PC-3 (cell line): ENCODE measurements around the gene DCHS2. TPM values are rescaled to one million over a fixed set of nuclear protein-coding genes. Genes with fewer than 3 reads are reported as not detected.

Experiments used
- ATAC-seq: fragments of 200-7000 bp; cut with Tn5 transposase; 2 replicates; pipeline ENCODE4 v1.9.1; 2020; ENCODE audit warnings: mild to moderate bottlenecking, moderate library complexity
- BruUV-seq: library from RNA; stranded (reverse); fragments of 400-500 nt; replicated peaks from 2 replicates; lab custom pipeline; 2021; lab: Mats Ljungman, UMichigan
- CTCF ChIA-PET: fragments of 300-600 bp; sonication (Branson Sonifier 250); formaldehyde crosslinking; loops from one replicate; lab custom pipeline; 2022; ENCODE audit warnings: antibody characterized with exemption; lab: Charles Lee
- POLR2A ChIA-PET: fragments of 300-600 bp; sonication (Branson Sonifier 250); formaldehyde crosslinking; loops from one replicate; lab custom pipeline; 2022; ENCODE audit warnings: antibody characterized with exemption; ENCODE audit not compliant: unreplicated experiment; lab: Charles Lee
- DNase-seq: peaks from one replicate; pipeline ENCODE4 v3.0.0-alpha.2; 2015
- H2AFZ ChIP-seq: fragments of 300-600 bp; sonication (generic); 2 replicates; pipeline ENCODE4 v1.6.0; 2016; ENCODE audit warnings: antibody characterized with exemption, low read length
- H3F3A ChIP-seq: fragments of 300-600 bp; sonication (generic); one replicate; pipeline ENCODE4 v1.6.0; 2017; ENCODE audit warnings: antibody characterized with exemption, low read length, control low read depth, mild to moderate bottlenecking; ENCODE audit not compliant: unreplicated experiment
- H3K27ac ChIP-seq: fragments of 300-600 bp; sonication (generic); 2 replicates; pipeline ENCODE4 v1.5.1; 2016; ENCODE audit warnings: mild to moderate bottlenecking, low read length
- H3K27me3 ChIP-seq: fragments of 300-600 bp; sonication (generic); 2 replicates; pipeline ENCODE4 v1.6.1; 2016; ENCODE audit warnings: low read length, mixed read lengths
- H3K36me3 ChIP-seq: fragments of 300-600 bp; sonication (generic); 2 replicates; pipeline ENCODE4 v1.6.1; 2016; ENCODE audit warnings: low read depth, mixed run types, low read length, mixed read lengths
- H3K4me1 ChIP-seq: fragments of 300-600 bp; sonication (generic); 2 replicates; pipeline ENCODE4 v1.5.1; 2016; ENCODE audit warnings: low read length; ENCODE audit not compliant: insufficient read depth
- H3K4me2 ChIP-seq: fragments of 300-600 bp; sonication (generic); 2 replicates; pipeline ENCODE4 v1.6.0; 2016; ENCODE audit warnings: low read length
- H3K4me3 ChIP-seq: fragments of 300-600 bp; sonication (generic); 2 replicates; pipeline ENCODE4 v1.5.1; 2016; ENCODE audit warnings: mild to moderate bottlenecking, low read length, mixed read lengths
- H3K79me2 ChIP-seq: fragments of 300-600 bp; sonication (generic); 2 replicates; pipeline ENCODE4 v1.6.1; 2017; ENCODE audit warnings: low read length, mixed read lengths
- H3K9ac ChIP-seq: fragments of 300-600 bp; sonication (generic); 2 replicates; pipeline ENCODE4 v1.6.0; 2016; ENCODE audit warnings: mild to moderate bottlenecking, low read length
- H3K9me2 ChIP-seq: fragments of 300-600 bp; sonication (generic); replicated peaks from 2 replicates; pipeline ENCODE4 v1.6.1; 2016; ENCODE audit warnings: mixed run types, low read length, mixed read lengths
- H3K9me3 ChIP-seq: fragments of 300-600 bp; sonication (generic); 2 replicates; pipeline ENCODE4 v1.6.1; 2016; ENCODE audit warnings: low read length, mixed read lengths
- H4K20me1 ChIP-seq: fragments of 300-600 bp; sonication (generic); 2 replicates; pipeline ENCODE4 v1.6.1; 2016; ENCODE audit warnings: low read length, mixed read lengths
- CTCF ChIP-seq: fragments of 300-600 bp; sonication (generic); conservative IDR thresholded peaks from 2 replicates; pipeline ENCODE4 v1.5.1; 2017; ENCODE audit warnings: antibody characterized with exemption, low read depth, mild to moderate bottlenecking, low read length
- EZH2 ChIP-seq: fragments of 300-600 bp; sonication (generic); IDR thresholded peaks from one replicate; pipeline ENCODE4 v1.6.1; 2017; ENCODE audit warnings: antibody characterized with exemption, mild to moderate bottlenecking, low read length; ENCODE audit not compliant: unreplicated experiment
- EZH2phosphoT487 ChIP-seq: fragments of 300-600 bp; sonication (generic); IDR thresholded peaks from 2 replicates; pipeline ENCODE4 v1.6.1; 2018; ENCODE audit warnings: mild to moderate bottlenecking, antibody characterized with exemption, low read length, borderline replicate concordance
- intact Hi-C: fragments of 100-400 bp; cut with micrococcal nuclease; formaldehyde crosslinking; loops from 2 replicates; pipeline ENCODE4 v1.9.0; 2023
- total RNA-seq: library from RNA; depleted of rRNA; stranded (reverse); fragments of >200 nt; gene quantifications from 2 replicates; pipeline ENCODE4 v1.2.3, GENCODE V29; 2014

Gene DCHS2
- total RNA-seq, 1 experiment from 2014 or later, result 0.22 TPM

GRCh38 chr4:154454710-154455109 lies 36.9 kb downstream of the DCHS2 start:
- no peak for DNase-seq
- Histone ChIP-seq H3K79me2 (no peaks in the 10 kb centered on the region), H3K36me3 (no peaks in the 10 kb centered on the region), H3K4me3 (no peak overlapping the region), H4K20me1 (no peaks in the 10 kb centered on the region), H3K9ac (no peak overlapping the region), H3F3A (no peaks in the 10 kb centered on the region), H3K4me1 (no peaks in the 10 kb centered on the region), H2AFZ (no peak overlapping the region), H3K27ac (no peak overlapping the region), H3K4me2 (no peak overlapping the region), H3K27me3 (0 out of 2 replicates have a peak, but pooled peaks cover 2% of the 10 kb centered on the region), H3K9me3 (no peaks in the 10 kb centered on the region), H3K9me2 (no peaks in the 10 kb centered on the region)
- BruUV-seq, result no TSS peak
- TF ChIP-seq EZH2 (no peak), CTCF (no peak), EZH2phosphoT487 (no peak)
- CTCF ChIA-PET, result interaction anchor here (0.6 kb wide), 1 partner anchor 82 kb away, joined by 3 read pairs; no protein-coding TSS in a partner anchor
- POLR2A ChIA-PET, result no interaction called here
- intact Hi-C loops, result no loop called here
- no peak for ATAC-seq

DNA sequence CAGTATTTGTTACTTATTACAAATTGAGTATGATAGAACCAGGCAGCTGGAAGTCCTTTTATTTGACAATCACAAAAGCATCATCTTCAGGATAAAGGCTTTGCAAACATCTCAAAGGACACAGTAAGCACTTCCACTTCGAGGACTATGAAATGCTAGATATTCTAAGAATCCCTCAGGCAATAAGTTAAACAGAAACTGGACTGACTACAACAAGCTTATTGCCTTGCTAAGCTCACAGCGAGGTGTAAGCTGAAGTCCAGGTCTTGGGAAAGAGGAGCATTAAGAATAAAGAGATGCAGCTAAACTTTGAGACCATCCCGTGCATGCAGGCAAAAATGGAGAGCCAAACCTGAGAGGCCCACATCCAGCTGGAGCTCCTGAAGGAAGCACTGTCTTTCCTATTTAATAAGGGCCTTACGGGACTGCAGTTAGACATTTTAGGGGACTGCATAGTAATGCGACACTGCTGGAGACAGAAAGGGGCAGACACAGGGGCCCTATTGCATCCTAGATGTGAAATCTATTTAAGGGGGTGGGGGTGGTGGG lies 38.7 kb downstream of the DCHS2 start:
- POLR2A ChIA-PET, result no interaction called here
- H3K4me2 ChIP-seq, result no peak overlapping the region
- CTCF ChIA-PET, result no interaction called here
- no peaks in the 10 kb centered on the region for H4K20me1 ChIP-seq
- no peaks in the 10 kb centered on the region for H3F3A ChIP-seq
- H3K9ac ChIP-seq, result no peak overlapping the region
- no peaks in the 10 kb centered on the region for H3K4me1 ChIP-seq
- peaks cover 3% of the 10 kb centered on the region; the same call in 1 of the 2 replicates for H3K27me3 ChIP-seq
- H3K9me3 ChIP-seq, result no peaks in the 10 kb centered on the region
- no peaks in the 10 kb centered on the region for H3K36me3 ChIP-seq
- H3K79me2 ChIP-seq, result no peaks in the 10 kb centered on the region
- no peak overlapping the region for H3K4me3 ChIP-seq
- intact Hi-C loops, result no loop called here
- H2AFZ ChIP-seq, result no peak overlapping the region
- TF ChIP-seq EZH2 (no peak), EZH2phosphoT487 (no peak), CTCF (no peak)
- no TSS peak for BruUV-seq
- no peak overlapping the region for H3K27ac ChIP-seq
- H3K9me2 ChIP-seq, result no peaks in the 10 kb centered on the region
- ATAC-seq (no peak), DNase-seq (no peak)

DNA sequence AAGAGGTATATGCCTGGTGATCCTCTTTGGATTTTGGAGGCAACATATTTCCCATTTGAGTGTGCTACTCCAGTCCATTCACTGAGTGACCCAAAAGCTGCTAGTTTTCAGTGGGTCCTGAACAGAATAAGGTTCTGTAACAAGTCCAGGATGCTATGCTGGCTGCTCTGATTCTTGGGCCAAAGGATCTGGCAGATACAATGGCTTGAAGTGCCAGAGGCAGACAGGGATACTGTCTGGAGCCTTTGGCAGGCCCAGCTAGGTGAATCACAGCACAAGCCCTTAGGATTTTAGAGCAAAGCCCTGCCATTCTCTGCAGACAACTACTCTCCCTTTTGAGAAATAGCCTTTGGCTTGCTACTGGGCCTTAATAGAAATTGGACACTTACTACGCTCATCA lies 40.6 kb downstream of the DCHS2 start:
- H3K9me2 ChIP-seq, result no peaks in the 10 kb centered on the region
- BruUV-seq, result no TSS peak
- no peak overlapping the region for H3K27ac ChIP-seq
- ChIA-PET CTCF (no interaction called here), POLR2A (no interaction called here)
- H3K27me3 ChIP-seq, result peaks cover 5% of the 10 kb centered on the region; the same call in 1 of the 2 replicates
- H2AFZ ChIP-seq, result no peak overlapping the region
- H3K9ac ChIP-seq, result no peak overlapping the region
- no peaks in the 10 kb centered on the region for H3K9me3 ChIP-seq
- H3K4me1 ChIP-seq, result no peaks in the 10 kb centered on the region
- intact Hi-C loops, result no loop called here
- ATAC-seq, result no peak
- no peak overlapping the region for H3K4me3 ChIP-seq
- H3F3A ChIP-seq, result no peaks in the 10 kb centered on the region
- TF ChIP-seq EZH2phosphoT487 (no peak), CTCF (no peak), EZH2 (no peak)
- no peak overlapping the region for H3K4me2 ChIP-seq
- H3K36me3 ChIP-seq, result no peaks in the 10 kb centered on the region
- no peak for DNase-seq
- H4K20me1 ChIP-seq, result no peaks in the 10 kb centered on the region
- H3K79me2 ChIP-seq, result no peaks in the 10 kb centered on the region
